ENCODE results near the gene TRAPPC14.
"Not testable (repeated sequence)": the region's sequence is repeated elsewhere in the genome, so short reads cannot be mapped to it uniquely, and the experiment has no call there.

TRAPPC14 gene

DNA sequence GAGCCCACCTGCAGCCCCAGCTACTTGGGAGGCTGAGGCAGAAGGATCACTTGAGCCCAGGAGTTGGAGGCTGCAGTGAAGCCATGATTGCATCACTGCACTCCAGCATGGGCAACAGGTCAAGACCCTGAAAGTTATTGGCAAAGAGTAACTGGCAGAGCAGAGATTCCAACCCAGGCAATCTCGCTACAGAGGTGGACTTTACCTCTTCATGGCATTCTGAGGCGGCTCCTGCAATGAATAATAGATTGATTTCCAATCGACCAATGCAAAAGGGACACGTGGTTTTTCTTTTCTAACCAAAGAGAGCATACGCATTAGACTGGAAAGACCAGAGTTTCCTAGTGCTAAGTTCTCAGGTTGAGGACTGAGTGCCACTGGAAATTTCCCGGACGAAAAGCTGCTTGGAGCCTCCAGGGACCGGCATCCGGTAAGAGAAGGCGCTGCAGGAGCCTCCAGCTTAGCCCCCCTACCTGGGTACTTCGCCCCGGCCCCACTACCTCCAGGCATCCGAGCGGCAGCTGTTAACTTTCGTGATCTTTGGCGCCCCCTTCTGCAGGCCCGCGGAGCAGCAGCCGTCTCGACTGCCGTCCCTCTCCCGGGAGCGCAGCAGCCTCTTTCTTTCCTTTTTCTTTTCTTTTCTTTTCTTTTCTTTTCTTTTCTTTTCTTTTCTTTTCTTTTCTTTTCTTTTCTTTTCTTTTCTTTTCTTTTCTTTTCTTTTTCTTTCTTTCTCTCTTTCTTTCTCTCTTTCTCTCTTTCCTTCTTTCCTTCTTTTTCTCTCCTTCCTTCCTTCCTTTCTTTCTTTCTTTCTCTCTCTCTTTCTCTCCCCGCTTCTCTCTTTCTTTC, 27.7 kb downstream of the TRAPPC14 start:
- no peaks in the 10 kb centered on the region for H3K36me3 ChIP-seq (ENCODE audit: control insufficient read depth in 2 of 2, insufficient read depth in 2 of 2, low read length in 2 of 2)
- H3K4me1 ChIP-seq (ENCODE audit: control insufficient read depth, insufficient read depth, low read length), result peaks cover 24% of the 10 kb centered on the region
- H3K4me3 ChIP-seq (ENCODE audit: low read length in 2 of 2), result peak overlapping the region; percentile 44 to 46
- H3K27me3 ChIP-seq (ENCODE audit: control insufficient read depth in 1 of 2, insufficient read depth in 2 of 2, low read length in 2 of 2), result no peaks in the 10 kb centered on the region
- no peak overlapping the region for H3K27ac ChIP-seq (ENCODE audit: low read length)
- H3K9ac ChIP-seq (ENCODE audit: low read length in 2 of 2), result peak overlapping the region; percentile 36 to 57
- H3K9me3 ChIP-seq (ENCODE audit: control insufficient read depth in 2 of 2, low read length in 2 of 2), result no peaks in the 10 kb centered on the region

GRCh38 chr7:100130220-100130607, 28.3 kb downstream of the TRAPPC14 start:
- not testable (repeated sequence) for H3K9ac ChIP-seq (ENCODE audit: low read length in 2 of 2)

DNA sequence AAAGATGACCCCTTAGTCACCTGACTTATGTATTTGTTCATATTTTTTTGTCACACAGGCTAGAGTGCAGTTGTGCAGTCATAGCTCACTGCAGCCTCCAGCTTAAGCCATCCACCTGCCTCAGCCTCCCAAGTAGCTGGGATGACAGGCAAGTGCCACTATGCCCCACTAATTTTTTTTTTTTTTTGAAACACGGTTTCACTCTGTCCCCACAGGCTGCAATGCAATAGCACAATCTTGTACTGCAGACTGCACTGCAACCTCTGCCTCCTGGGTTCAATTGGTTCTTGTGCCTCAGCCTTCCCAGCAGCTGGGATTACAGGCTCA, 29.9 kb downstream of the TRAPPC14 start:
- peaks cover 0 to 7% of the 10 kb centered on the region in 2 donors for H3K36me3 ChIP-seq (ENCODE audit: control insufficient read depth in 2 of 2, insufficient read depth in 2 of 2, low read length in 2 of 2)
- H3K9ac ChIP-seq (ENCODE audit: low read length in 2 of 2), result peak overlapping the region in 1 of 2 donors; percentile 29
- H3K27me3 ChIP-seq (ENCODE audit: control insufficient read depth in 1 of 2, insufficient read depth in 2 of 2, low read length in 2 of 2), result no peaks in the 10 kb centered on the region
- H3K4me1 ChIP-seq (ENCODE audit: control insufficient read depth, insufficient read depth, low read length), result peaks cover 29% of the 10 kb centered on the region
- H3K4me3 ChIP-seq (ENCODE audit: low read length in 2 of 2), result peak overlapping the region in 1 of 2 donors; percentile 94
- no peak overlapping the region for H3K27ac ChIP-seq (ENCODE audit: low read length)
- no peaks in the 10 kb centered on the region for H3K9me3 ChIP-seq (ENCODE audit: control insufficient read depth in 2 of 2, low read length in 2 of 2)

More at GRCh38 chr7:100130220-100130607, 28.3 kb downstream of the TRAPPC14 start:
- H3K9me3 ChIP-seq (ENCODE audit: control insufficient read depth in 2 of 2, low read length in 2 of 2); H3K4me3 ChIP-seq (ENCODE audit: low read length in 2 of 2); H3K36me3 ChIP-seq (ENCODE audit: control insufficient read depth in 2 of 2, insufficient read depth in 2 of 2, low read length in 2 of 2); H3K27me3 ChIP-seq (ENCODE audit: control insufficient read depth in 1 of 2, insufficient read depth in 2 of 2, low read length in 2 of 2); H3K27ac ChIP-seq (ENCODE audit: low read length): not testable (repeated sequence)
- peaks cover 29% of the 10 kb centered on the region for H3K4me1 ChIP-seq (ENCODE audit: control insufficient read depth, insufficient read depth, low read length)

GRCh38 chr7:100127866-100128636, 30.5 kb downstream of the TRAPPC14 start:
- H3K4me1 ChIP-seq (ENCODE audit: control insufficient read depth, insufficient read depth, low read length), result peaks cover 29% of the 10 kb centered on the region
- peak overlapping the region; percentile 94 to 96 for H3K4me3 ChIP-seq (ENCODE audit: low read length in 2 of 2)
- H3K27ac ChIP-seq (ENCODE audit: low read length), result peak overlapping the region; percentile 97
- peak overlapping the region; percentile 95 to 97 for H3K9ac ChIP-seq (ENCODE audit: low read length in 2 of 2)
- no peaks in the 10 kb centered on the region for H3K9me3 ChIP-seq (ENCODE audit: control insufficient read depth in 2 of 2, low read length in 2 of 2)
- H3K27me3 ChIP-seq (ENCODE audit: control insufficient read depth in 1 of 2, insufficient read depth in 2 of 2, low read length in 2 of 2), result no peaks in the 10 kb centered on the region
- H3K36me3 ChIP-seq (ENCODE audit: control insufficient read depth in 2 of 2, insufficient read depth in 2 of 2, low read length in 2 of 2), result peaks cover 0 to 7% of the 10 kb centered on the region in 2 donors

- peak within 1 kb of the TSS; percentile 97 for H3K27ac ChIP-seq (ENCODE audit: low read length)
- H3K9ac ChIP-seq (ENCODE audit: low read length in 2 of 2), result peak within 1 kb of the TSS; percentile 95 to 97
- no peaks in the 10 kb centered on the region for H3K27me3 ChIP-seq (ENCODE audit: control insufficient read depth in 1 of 2, insufficient read depth in 2 of 2, low read length in 2 of 2)
- peaks cover 2 to 7% of the 10 kb centered on the region in 2 donors for H3K36me3 ChIP-seq (ENCODE audit: control insufficient read depth in 2 of 2, insufficient read depth in 2 of 2, low read length in 2 of 2)
- H3K9me3 ChIP-seq (ENCODE audit: control insufficient read depth in 2 of 2, low read length in 2 of 2), result no peaks in the 10 kb centered on the region
- peaks cover 32% of the 10 kb centered on the region for H3K4me1 ChIP-seq (ENCODE audit: control insufficient read depth, insufficient read depth, low read length)
- peak within 1 kb of the TSS; percentile 94 to 96 for H3K4me3 ChIP-seq (ENCODE audit: low read length in 2 of 2)
Measured at GRCh38 chr7:100126931-100127865, 31.3 kb downstream of the TRAPPC14 start, which contains the start of gene MBLAC1. TSS of gene MBLAC1 (plus strand) at chr7:100126967. CDS start at chr7:100127396, 429 bp downstream.

DNA sequence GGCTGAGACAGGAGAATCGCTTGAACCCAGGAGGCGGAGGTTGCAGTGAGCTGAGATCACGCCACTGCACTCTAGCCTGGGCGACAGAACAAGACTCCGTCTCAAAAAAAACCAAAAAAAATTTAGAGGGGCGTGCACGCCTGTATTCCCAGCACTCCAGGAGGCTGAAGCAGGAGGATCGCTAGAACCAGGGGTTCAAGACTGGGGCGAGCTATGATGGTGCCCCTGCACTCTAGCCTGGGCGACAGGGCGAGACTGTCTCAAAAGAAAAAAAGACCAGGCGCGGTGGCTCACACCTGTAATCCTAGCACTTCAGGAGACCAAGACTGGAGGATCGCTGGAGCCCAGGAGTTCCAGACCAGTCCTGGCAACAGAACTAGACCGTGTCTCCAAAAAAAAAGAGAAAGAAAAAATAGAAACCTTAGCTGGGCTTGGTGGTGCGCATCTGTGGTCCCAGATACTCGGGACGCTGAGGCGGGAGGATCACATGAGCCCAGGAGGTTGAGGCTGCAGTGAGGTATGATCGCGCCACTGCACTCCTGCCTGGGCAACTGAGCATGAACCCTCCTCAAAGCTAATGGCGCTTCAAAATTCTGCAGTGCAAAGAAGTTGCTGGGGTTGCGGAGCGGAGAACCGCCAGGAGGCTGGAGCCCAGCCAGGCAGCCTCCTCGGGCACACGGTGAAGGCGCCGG, 32.1 kb downstream of the TRAPPC14 start:
- Histone ChIP-seq H3K4me1 (ENCODE audit: control insufficient read depth, insufficient read depth, low read length) (peaks cover 36% of the 10 kb centered on the region), H3K36me3 (ENCODE audit: control insufficient read depth in 2 of 2, insufficient read depth in 2 of 2, low read length in 2 of 2) (peaks cover 2 to 7% of the 10 kb centered on the region in 2 donors), H3K9me3 (ENCODE audit: control insufficient read depth in 2 of 2, low read length in 2 of 2) (no peaks in the 10 kb centered on the region), H3K9ac (ENCODE audit: low read length in 2 of 2) (peak overlapping the region; percentile 95 to 97), H3K4me3 (ENCODE audit: low read length in 2 of 2) (peak overlapping the region; percentile 94 to 96), H3K27me3 (ENCODE audit: control insufficient read depth in 1 of 2, insufficient read depth in 2 of 2, low read length in 2 of 2) (no peaks in the 10 kb centered on the region), H3K27ac (ENCODE audit: low read length) (peak overlapping the region; percentile 97)

- H3K9ac ChIP-seq (ENCODE audit: low read length in 2 of 2), result no peak overlapping the region
- no peak overlapping the region for H3K27ac ChIP-seq (ENCODE audit: low read length)
- H3K9me3 ChIP-seq (ENCODE audit: control insufficient read depth in 2 of 2, low read length in 2 of 2), result no peaks in the 10 kb centered on the region
- H3K4me3 ChIP-seq (ENCODE audit: low read length in 2 of 2), result no peak overlapping the region
- peaks cover 41% of the 10 kb centered on the region for H3K4me1 ChIP-seq (ENCODE audit: control insufficient read depth, insufficient read depth, low read length)
- no peaks in the 10 kb centered on the region for H3K27me3 ChIP-seq (ENCODE audit: control insufficient read depth in 1 of 2, insufficient read depth in 2 of 2, low read length in 2 of 2)
- H3K36me3 ChIP-seq (ENCODE audit: control insufficient read depth in 2 of 2, insufficient read depth in 2 of 2, low read length in 2 of 2), result peaks cover 2 to 7% of the 10 kb centered on the region in 2 donors
Measured at GRCh38 chr7:100124301-100125230, 34.0 kb downstream of the TRAPPC14 start.

DNA sequence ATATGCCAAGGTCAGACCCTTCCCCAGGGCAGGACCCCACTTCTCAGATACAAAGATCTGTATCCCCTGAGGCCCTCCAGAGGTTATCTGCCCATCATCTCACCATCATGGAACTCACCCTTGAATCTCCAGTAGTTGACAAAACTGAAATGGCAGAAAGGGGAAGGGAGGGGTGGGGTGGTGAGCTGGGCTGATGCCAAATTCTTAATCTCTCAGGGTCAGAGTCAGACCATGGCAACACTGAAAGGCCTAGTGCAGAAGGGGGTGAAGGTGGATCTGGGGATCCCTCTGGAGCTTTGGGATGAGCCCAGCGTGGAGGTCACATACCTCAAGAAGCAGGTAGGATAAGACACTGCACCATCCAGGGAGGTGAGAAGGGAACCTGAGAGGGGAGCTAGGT, 36.0 kb downstream of the TRAPPC14 start:
- Histone ChIP-seq H3K4me3 (ENCODE audit: low read length in 2 of 2) (no peak overlapping the region), H3K36me3 (ENCODE audit: control insufficient read depth in 2 of 2, insufficient read depth in 2 of 2, low read length in 2 of 2) (peaks cover 2 to 7% of the 10 kb centered on the region in 2 donors), H3K4me1 (ENCODE audit: control insufficient read depth, insufficient read depth, low read length) (peaks cover 40% of the 10 kb centered on the region), H3K27me3 (ENCODE audit: control insufficient read depth in 1 of 2, insufficient read depth in 2 of 2, low read length in 2 of 2) (no peaks in the 10 kb centered on the region), H3K9me3 (ENCODE audit: control insufficient read depth in 2 of 2, low read length in 2 of 2) (no peaks in the 10 kb centered on the region), H3K27ac (ENCODE audit: low read length) (no peak overlapping the region), H3K9ac (ENCODE audit: low read length in 2 of 2) (no peak overlapping the region)

GRCh38 chr7:100122067-100122466, 36.5 kb downstream of the TRAPPC14 start:
- peaks cover 36% of the 10 kb centered on the region for H3K4me1 ChIP-seq (ENCODE audit: control insufficient read depth, insufficient read depth, low read length)
- H3K27me3 ChIP-seq (ENCODE audit: control insufficient read depth in 1 of 2, insufficient read depth in 2 of 2, low read length in 2 of 2), result no peaks in the 10 kb centered on the region
- H3K36me3 ChIP-seq (ENCODE audit: control insufficient read depth in 2 of 2, insufficient read depth in 2 of 2, low read length in 2 of 2), result peaks cover 2 to 7% of the 10 kb centered on the region in 2 donors
- H3K9ac ChIP-seq (ENCODE audit: low read length in 2 of 2), result no peak overlapping the region
- no peak overlapping the region for H3K27ac ChIP-seq (ENCODE audit: low read length)
- no peaks in the 10 kb centered on the region for H3K9me3 ChIP-seq (ENCODE audit: control insufficient read depth in 2 of 2, low read length in 2 of 2)
- no peak overlapping the region for H3K4me3 ChIP-seq (ENCODE audit: low read length in 2 of 2)

All from stomach smooth muscle (tissue), 2 donors.